H9 (cell line): ENCODE data around the gene VEZF1. TPM values are rescaled to one million over a fixed set of nuclear protein-coding genes. Genes with fewer than 3 reads are reported as not detected.

Experiments used
- DNase-seq: peaks from one replicate; pipeline ENCODE4 v3.0.0-alpha.2; 2017
- H2AFZ ChIP-seq: one replicate; pipeline ENCODE4 v1.6.1; 2013; ENCODE audit warnings: mild to moderate bottlenecking, low read length, control low read depth, moderate library complexity
- H2AK5ac ChIP-seq: 2 replicates; pipeline ENCODE4 v1.6.1; 2013; ENCODE audit warnings: low read length, control low read depth, mixed read lengths; ENCODE audit not compliant: insufficient read length
- H2BK120ac ChIP-seq: one replicate; pipeline ENCODE4 v1.6.1; 2013; ENCODE audit warnings: low read depth, mild to moderate bottlenecking, low read length, control low read depth, inconsistent platforms; ENCODE audit not compliant: poor library complexity, severe bottlenecking
- H2BK12ac ChIP-seq: 2 replicates; pipeline ENCODE4 v1.6.1; 2013; ENCODE audit warnings: low read length, control low read depth, mixed read lengths, low read depth; ENCODE audit not compliant: insufficient read length
- H2BK15ac ChIP-seq: 2 replicates; pipeline ENCODE4 v1.6.1; 2013; ENCODE audit warnings: low read depth, low read length, control low read depth
- H2BK20ac ChIP-seq: one replicate; pipeline ENCODE4 v1.6.1; 2013; ENCODE audit warnings: low read depth, mild to moderate bottlenecking, low read length, control low read depth, inconsistent platforms; ENCODE audit not compliant: poor library complexity, severe bottlenecking
- H2BK5ac ChIP-seq: 2 replicates; pipeline ENCODE4 v1.6.1; 2013; ENCODE audit warnings: low read length, control low read depth, mixed read lengths; ENCODE audit not compliant: insufficient read length
- H3K14ac ChIP-seq: 2 replicates; pipeline ENCODE4 v1.6.1; 2013; ENCODE audit warnings: low read length, control low read depth; ENCODE audit not compliant: insufficient read depth
- H3K18ac ChIP-seq: 2 replicates; pipeline ENCODE4 v1.6.1; 2013; ENCODE audit warnings: low read depth, mild to moderate bottlenecking, mixed read lengths, low read length, control low read depth; ENCODE audit not compliant: insufficient read length
- H3K23ac ChIP-seq: 2 replicates; pipeline ENCODE4 v1.6.1; 2013; ENCODE audit warnings: low read length, control low read depth, mixed read lengths, low read depth; ENCODE audit not compliant: insufficient read length
- H3K23me2 ChIP-seq: 2 replicates; pipeline ENCODE4 v1.6.1; 2013; ENCODE audit warnings: low read depth, mild to moderate bottlenecking, mixed read lengths, low read length, control low read depth; ENCODE audit not compliant: insufficient read length, poor library complexity, severe bottlenecking
- H3K27ac ChIP-seq: 2 replicates; pipeline ENCODE4 v1.5.1; 2013; ENCODE audit warnings: low read length, control low read depth, mixed read lengths, low read depth; ENCODE audit not compliant: insufficient read length
- H3K27me3 ChIP-seq: 2 replicates; pipeline ENCODE4 v1.6.1; 2013; ENCODE audit warnings: low read length, control low read depth, inconsistent platforms; ENCODE audit not compliant: insufficient read depth
- H3K4ac ChIP-seq: 2 replicates; pipeline ENCODE4 v1.6.1; 2013; ENCODE audit warnings: low read depth, mild to moderate bottlenecking, control low read depth, inconsistent platforms, low read length, moderate library complexity
- H3K4me1 ChIP-seq: 2 replicates; pipeline ENCODE4 v1.6.1; 2013; ENCODE audit warnings: low read length, control low read depth, inconsistent platforms; ENCODE audit not compliant: insufficient read depth
- H3K4me2 ChIP-seq: 2 replicates; pipeline ENCODE4 v1.6.1; 2013; ENCODE audit warnings: low read length, control low read depth, mixed read lengths; ENCODE audit not compliant: insufficient read length, insufficient read depth
- H3K56ac ChIP-seq: 2 replicates; pipeline ENCODE4 v1.6.1; 2013; ENCODE audit warnings: low read depth, mild to moderate bottlenecking, mixed read lengths, low read length, control low read depth; ENCODE audit not compliant: insufficient read length
- H3K79me1 ChIP-seq: 2 replicates; pipeline ENCODE4 v1.6.1; 2013; ENCODE audit warnings: low read depth, mild to moderate bottlenecking, moderate library complexity, low read length, control low read depth, inconsistent platforms; ENCODE audit not compliant: insufficient read depth, poor library complexity, severe bottlenecking
- H3K79me2 ChIP-seq: 2 replicates; pipeline ENCODE4 v1.6.1; 2013; ENCODE audit warnings: low read length, control low read depth, inconsistent platforms; ENCODE audit not compliant: insufficient read depth
- H3K9ac ChIP-seq: 2 replicates; pipeline ENCODE4 v1.6.1; 2013; ENCODE audit warnings: low read length, control low read depth, mixed read lengths; ENCODE audit not compliant: insufficient read length; ENCODE audit errors: extremely low read depth
- H3K9me3 ChIP-seq: one replicate; pipeline ENCODE4 v1.6.1; 2013; ENCODE audit warnings: low read depth, low read length, inconsistent platforms; ENCODE audit not compliant: control insufficient read depth
- H3T11ph ChIP-seq: one replicate; pipeline ENCODE4 v1.6.1; 2013; ENCODE audit warnings: mild to moderate bottlenecking, low read length, control low read depth, inconsistent platforms
- H4K20me1 ChIP-seq: one replicate; pipeline ENCODE4 v1.6.1; 2013; ENCODE audit not compliant: control insufficient read depth, insufficient read length, insufficient read depth
- H4K5ac ChIP-seq: 2 replicates; pipeline ENCODE4 v1.6.1; 2013; ENCODE audit warnings: low read depth, mild to moderate bottlenecking, mixed read lengths, low read length, control low read depth; ENCODE audit not compliant: insufficient read length
- H4K8ac ChIP-seq: replicated peaks from 2 replicates; pipeline ENCODE4 v1.6.1; 2013; ENCODE audit warnings: low read length, control low read depth, mixed read lengths, low read depth; ENCODE audit not compliant: insufficient read length
- H4K91ac ChIP-seq: 2 replicates; pipeline ENCODE4 v1.6.1; 2013; ENCODE audit warnings: low read depth, mild to moderate bottlenecking, moderate library complexity, mixed read lengths, low read length, control low read depth; ENCODE audit not compliant: insufficient read length
- H3K27ac Mint-ChIP-seq, 3 experiments: 2 replicates in 2 of 3; 3 replicates in 1 of 3; pipeline ENCODE4 v1.8.0; 2020 to 2021; ENCODE audit warnings: mixed read lengths in 3 of 3, mild to moderate bottlenecking in 1 of 3, moderate library complexity in 1 of 3
- H3K27me3 Mint-ChIP-seq: 2 replicates; pipeline ENCODE4 v1.8.0; 2021; ENCODE audit warnings: low read depth, mild to moderate bottlenecking, moderate library complexity, mixed read lengths
- H3K36me3 Mint-ChIP-seq, 3 experiments: 2 replicates in 2 of 3; 3 replicates in 1 of 3; pipeline ENCODE4 v1.8.0; 2020 to 2021; ENCODE audit warnings: low read depth in 3 of 3, mixed read lengths in 3 of 3; ENCODE audit not compliant: insufficient read depth in 1 of 3
- H3K4me1 Mint-ChIP-seq, 2 experiments: 2 replicates each; pipeline ENCODE4 v1.8.0; 2020; ENCODE audit warnings: mixed read lengths in 2 of 2
- H3K4me3 Mint-ChIP-seq, 2 experiments: 2 replicates in 1 of 2; 3 replicates in 1 of 2; pipeline ENCODE4 v1.8.0; 2020 to 2021; ENCODE audit warnings: mild to moderate bottlenecking in 2 of 2, mixed read lengths in 2 of 2, moderate library complexity in 1 of 2
- H3K9me3 Mint-ChIP-seq, 2 experiments: 2 replicates in 1 of 2; 3 replicates in 1 of 2; pipeline ENCODE4 v1.8.0; 2020; ENCODE audit warnings: mild to moderate bottlenecking in 2 of 2, mixed read lengths in 2 of 2, moderate library complexity in 1 of 2
- CTCF ChIP-seq: fragments of 200-600 bp; sonication (generic); conservative IDR thresholded peaks from 3 replicates; pipeline ENCODE4 v1.8.0; 2021; ENCODE audit warnings: antibody characterized with exemption, mild to moderate bottlenecking
- WGBS: extraction: QIAGEN DNeasy Blood & Tissue Kit; methylation state at CpG from one replicate; pipeline ENCODE4 v1.1.7; 2013; ENCODE audit warnings: missing lambda C conversion rate, low lambda C conversion rate, mixed read lengths; ENCODE audit not compliant: insufficient read length; ENCODE audit errors: extremely low coverage; 5-methylcytosine and 5-hydroxymethylcytosine counted together
- total RNA-seq: library from RNA; stranded (reverse); gene quantifications from 2 replicates; pipeline ENCODE4 v1.2.1, GENCODE V29; 2021

VEZF1 gene
- total RNA-seq, 1 experiment from 2014 or later, result 58.1 TPM

DNA sequence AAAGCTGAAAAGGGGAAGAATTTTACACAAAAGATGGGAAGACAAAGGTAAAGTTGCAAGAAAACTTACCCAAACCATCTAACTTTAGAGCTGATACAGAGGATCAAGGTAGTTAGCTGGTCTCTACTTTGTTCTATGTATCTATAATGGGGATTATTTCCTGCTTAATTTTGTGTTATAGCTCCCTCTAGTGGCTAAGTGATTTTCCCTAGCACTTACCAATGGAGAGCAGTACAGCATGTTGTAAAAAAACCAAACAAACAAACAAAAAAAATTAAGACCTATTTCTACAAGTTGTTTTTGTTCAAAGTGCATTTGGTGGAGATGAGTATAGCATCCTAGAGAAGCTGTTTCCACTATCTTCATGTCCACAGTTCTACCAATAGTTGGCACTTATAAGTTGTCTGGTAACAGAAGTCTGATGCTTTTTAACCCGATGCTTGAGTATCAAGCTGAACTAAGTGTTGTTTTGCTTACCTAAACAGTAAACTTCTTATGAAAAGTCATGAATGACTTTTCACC lies 11.5 kb upstream of the VEZF1 start:
- no peaks in the 10 kb centered on the region for H3K9me3 ChIP-seq
- no peak overlapping the region for H3K14ac ChIP-seq
- H3K23ac ChIP-seq, result no peak overlapping the region
- H2BK20ac ChIP-seq, result no peak overlapping the region
- TF ChIP-seq CTCF, result peak; percentile 92
- H4K20me1 ChIP-seq, result no peaks in the 10 kb centered on the region
- no peaks in the 10 kb centered on the region for H3K23me2 ChIP-seq
- H2BK5ac ChIP-seq, result no peak overlapping the region
- H3T11ph ChIP-seq, result no peak overlapping the region
- no peak overlapping the region for H2AK5ac ChIP-seq
- H2AFZ ChIP-seq, result no peak overlapping the region
- H4K5ac ChIP-seq, result no peak overlapping the region
- H3K27ac Mint-ChIP-seq, result peak overlapping the region in 2 of 3 experiments; percentile 61 to 70; a peak in 1 of 7 replicates
- no peak overlapping the region for H3K56ac ChIP-seq
- H2BK120ac ChIP-seq, result no peak overlapping the region
- H3K79me1 ChIP-seq, result no peaks in the 10 kb centered on the region
- H3K27ac ChIP-seq, result no peak overlapping the region
- H2BK15ac ChIP-seq, result no peak overlapping the region
- no peaks in the 10 kb centered on the region for H3K27me3 ChIP-seq
- no peak overlapping the region for H3K4me3 Mint-ChIP-seq
- H3K9ac ChIP-seq, result no peak overlapping the region
- no peak overlapping the region for H2BK12ac ChIP-seq
- no peak overlapping the region for H3K4ac ChIP-seq
- no peak overlapping the region for H3K4me2 ChIP-seq
- no CpG with 5 or more reads among the region's 1 CpG for WGBS
- no peak overlapping the region for H4K8ac ChIP-seq
- peaks cover 2% of the 10 kb centered on the region; the same call in 1 of the 2 replicates for H3K79me2 ChIP-seq
- H3K9me3 Mint-ChIP-seq, result no peaks in the 10 kb centered on the region
- H3K4me1 ChIP-seq, result no peaks in the 10 kb centered on the region
- H3K36me3 Mint-ChIP-seq, result peaks cover 23 to 70% (median 50%) of the 10 kb centered on the region in 3 experiments
- H3K27me3 Mint-ChIP-seq, result no peaks in the 10 kb centered on the region
- no peak overlapping the region for H4K91ac ChIP-seq
- H3K4me1 Mint-ChIP-seq, result peaks cover 22 to 28% of the 10 kb centered on the region in 2 experiments
- H3K18ac ChIP-seq, result no peak overlapping the region
- no peak for DNase-seq
